Karpas-422 (cell line): ENCODE data around the gene PCDHGB7. TPM values are rescaled to one million over a fixed set of nuclear protein-coding genes. Genes with fewer than 3 reads are reported as not detected.
"Not testable (repeated sequence)": the region's sequence is repeated elsewhere in the genome, so short reads cannot be mapped to it uniquely, and the experiment has no call there.

Experiments
- DNase-seq: peaks from one replicate; pipeline ENCODE4 v3.0.0-alpha.2; 2015
- H2AFZ ChIP-seq: fragments of 200-600 bp; sonication (generic); 2 replicates; pipeline ENCODE4 v1.6.1; 2014; ENCODE audit warnings: antibody characterized with exemption, low read length, mixed read lengths
- H3K27ac ChIP-seq: fragments of 200-600 bp; sonication (generic); 2 replicates; pipeline ENCODE4 v1.5.1; 2014; ENCODE audit warnings: mild to moderate bottlenecking, low read length, moderate library complexity
- H3K27me3 ChIP-seq: fragments of 200-600 bp; sonication (generic); 2 replicates; pipeline ENCODE4 v1.6.1; 2014; ENCODE audit warnings: low read length, mixed read lengths
- H3K36me3 ChIP-seq: fragments of 200-600 bp; sonication (generic); 2 replicates; pipeline ENCODE4 v1.6.1; 2014; ENCODE audit warnings: low read length, mixed read lengths; ENCODE audit not compliant: insufficient read depth
- H3K4me1 ChIP-seq: fragments of 200-600 bp; sonication (generic); 2 replicates; pipeline ENCODE4 v1.6.1; 2014; ENCODE audit warnings: mild to moderate bottlenecking, low read length, mixed read lengths
- H3K4me2 ChIP-seq: fragments of 200-600 bp; sonication (generic); 2 replicates; pipeline ENCODE4 v1.6.1; 2014; ENCODE audit warnings: low read length, low read depth, mild to moderate bottlenecking; ENCODE audit not compliant: poor library complexity, severe bottlenecking
- H3K4me3 ChIP-seq: fragments of 200-600 bp; sonication (generic); 2 replicates; pipeline ENCODE4 v1.5.1; 2014; ENCODE audit warnings: mild to moderate bottlenecking, antibody characterized with exemption, low read length, mixed read lengths
- H3K79me2 ChIP-seq: fragments of 200-600 bp; sonication (generic); 2 replicates; pipeline ENCODE4 v1.6.1; 2014; ENCODE audit warnings: mild to moderate bottlenecking, low read length, mixed read lengths
- H3K9ac ChIP-seq: fragments of 200-600 bp; sonication (generic); 2 replicates; pipeline ENCODE4 v1.6.0; 2014; ENCODE audit warnings: low read length
- H3K9me2 ChIP-seq: fragments of 200-600 bp; sonication (generic), shearing (Covaris generic); replicated peaks from 2 replicates; pipeline ENCODE4 v1.6.0; 2014; ENCODE audit warnings: mild to moderate bottlenecking, low read length, moderate library complexity; ENCODE audit not compliant: insufficient read depth
- H3K9me3 ChIP-seq: fragments of 300-700, 200-600 bp; sonication (generic); 2 replicates; pipeline ENCODE4 v1.6.1; 2014; ENCODE audit warnings: low read length, mixed read lengths
- H4K20me1 ChIP-seq: fragments of 200-600 bp; sonication (generic); 2 replicates; pipeline ENCODE4 v1.6.1; 2014; ENCODE audit warnings: mild to moderate bottlenecking, antibody characterized with exemption, low read length, low read depth; ENCODE audit not compliant: insufficient read depth
- total RNA-seq: library from RNA; depleted of rRNA; stranded (reverse); fragments of >200 nt; shearing (Covaris generic); gene quantifications from 2 replicates; pipeline ENCODE4 v1.2.3, GENCODE V29; 2014; ENCODE audit warnings: low replicate concordance

PCDHGB7 gene
- total RNA-seq, 1 experiment from 2014 or later, result 6.3 TPM

DNA sequence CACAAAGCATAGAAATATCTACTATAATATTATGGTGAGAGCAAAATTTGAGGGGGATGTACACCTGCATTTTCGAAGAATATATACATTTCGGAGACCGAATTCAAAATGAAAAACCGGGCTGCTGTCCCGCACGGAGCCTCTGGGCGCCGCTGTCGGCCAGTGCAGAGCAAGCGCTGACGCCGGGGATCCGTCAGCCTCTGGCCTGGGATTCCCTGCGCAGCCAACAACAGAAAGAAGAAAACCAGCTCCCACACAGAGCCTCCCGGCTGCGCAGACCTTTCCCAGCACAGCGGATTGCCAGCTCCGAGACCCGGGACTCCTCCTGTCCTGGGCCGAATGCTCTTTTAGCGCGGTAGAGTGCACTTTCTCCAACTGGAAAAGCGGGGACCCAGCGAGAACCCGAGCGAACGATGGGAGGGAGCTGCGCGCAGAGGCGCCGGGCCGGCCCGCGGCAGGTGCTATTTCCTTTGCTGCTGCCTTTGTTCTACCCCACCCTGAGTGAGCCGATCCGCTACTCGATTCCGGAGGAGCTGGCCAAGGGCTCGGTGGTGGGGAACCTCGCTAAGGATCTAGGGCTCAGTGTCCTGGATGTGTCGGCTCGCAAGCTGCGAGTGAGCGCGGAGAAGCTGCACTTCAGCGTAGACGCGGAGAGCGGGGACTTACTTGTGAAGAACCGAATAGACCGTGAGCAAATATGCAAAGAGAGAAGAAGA, 9.5 kb upstream of the PCDHGB7 start, which contains the start of gene PCDHGB6:
PCDHGB6 (plus strand) TSS at position 232 of the 716 bp plus-strand sequence; CDS start at position 414, 182 bp downstream.
- H3K79me2 ChIP-seq, result peaks cover 37% of the 10 kb centered on the region
- not testable (repeated sequence) for H3K27me3 ChIP-seq, H2AFZ ChIP-seq, H3K4me1 ChIP-seq, H3K4me3 ChIP-seq, H3K9me2 ChIP-seq, H3K4me2 ChIP-seq, DNase-seq, H4K20me1 ChIP-seq, H3K9ac ChIP-seq, H3K27ac ChIP-seq, H3K9me3 ChIP-seq, H3K36me3 ChIP-seq

DNA sequence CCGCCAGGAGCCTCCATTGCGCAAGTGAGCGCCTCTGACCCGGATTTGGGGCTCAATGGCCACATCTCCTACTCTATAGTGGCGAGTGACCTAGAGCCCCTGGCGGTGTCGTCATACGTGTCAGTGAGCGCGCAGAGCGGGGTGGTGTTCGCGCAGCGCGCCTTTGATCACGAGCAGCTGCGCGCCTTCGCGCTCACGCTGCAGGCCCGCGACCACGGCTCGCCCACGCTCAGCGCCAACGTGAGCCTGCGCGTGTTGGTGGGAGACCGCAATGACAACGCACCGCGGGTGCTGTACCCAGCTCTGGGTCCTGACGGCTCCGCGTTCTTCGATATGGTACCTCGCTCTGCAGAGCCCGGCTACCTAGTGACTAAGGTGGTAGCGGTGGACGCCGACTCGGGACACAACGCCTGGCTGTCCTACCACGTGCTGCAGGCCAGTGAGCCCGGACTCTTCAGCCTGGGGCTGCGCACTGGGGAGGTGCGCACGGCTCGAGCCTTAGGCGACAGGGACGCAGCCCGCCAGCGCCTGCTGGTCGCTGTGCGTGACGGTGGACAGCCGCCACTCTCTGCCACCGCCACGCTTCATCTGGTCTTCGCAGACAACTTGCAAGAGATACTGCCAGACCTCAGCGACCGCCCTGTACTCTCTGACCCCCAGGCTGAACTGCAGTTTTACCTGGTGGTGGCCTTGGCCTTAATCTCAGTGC, 7.7 kb upstream of the PCDHGB7 start:
- DNase-seq, result no peak
- no peak overlapping the region for H3K9ac ChIP-seq
- H3K27ac ChIP-seq, result no peak overlapping the region
- H3K36me3 ChIP-seq, result peaks cover 25% of the 10 kb centered on the region
- no peak overlapping the region for H3K4me2 ChIP-seq
- no peak overlapping the region for H2AFZ ChIP-seq
- no peaks in the 10 kb centered on the region for H3K27me3 ChIP-seq
- no peaks in the 10 kb centered on the region for H4K20me1 ChIP-seq
- H3K9me2 ChIP-seq, result no peaks in the 10 kb centered on the region
- peaks cover 3% of the 10 kb centered on the region; the same call in 1 of the 2 replicates for H3K4me1 ChIP-seq
- peaks cover 38% of the 10 kb centered on the region for H3K79me2 ChIP-seq
- no peak overlapping the region for H3K4me3 ChIP-seq
- H3K9me3 ChIP-seq, result peaks cover 7% of the 10 kb centered on the region

DNA sequence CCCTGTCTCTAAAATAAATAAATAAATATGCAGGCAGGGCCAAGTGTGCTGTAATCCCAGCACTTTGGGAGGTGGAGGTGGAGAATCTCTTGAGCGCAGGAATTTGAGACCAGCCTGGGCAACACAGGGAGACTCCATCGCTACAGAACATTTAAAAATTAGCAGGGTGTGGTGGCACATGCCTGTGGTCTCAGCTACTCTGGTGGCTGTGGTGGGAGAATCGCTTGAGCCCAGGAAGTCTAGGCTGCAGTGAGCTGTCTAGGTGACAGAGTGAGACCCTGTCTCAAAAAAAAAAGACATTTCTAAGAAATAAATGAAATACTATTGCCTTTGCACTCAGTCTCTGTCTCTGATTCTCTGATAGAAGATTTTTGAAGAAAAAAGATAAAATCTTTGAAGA, 5.9 kb upstream of the PCDHGB7 start:
- no peaks in the 10 kb centered on the region for H3K27me3 ChIP-seq
- peaks cover 7% of the 10 kb centered on the region for H3K9me3 ChIP-seq
- H3K27ac ChIP-seq, result 0 out of 2 replicates have a peak overlapping the region, but pooled peaks have one; percentile 18

GRCh38 chr5:141412854-141413539, 4.5 kb upstream of the PCDHGB7 start, which contains the start of gene PCDHGA10:
Gene PCDHGA10 (plus strand): TSS chr5:141412987. CDS start chr5:141413176, 189 bp downstream.
- peak; percentile 90 for DNase-seq
- H3K27ac ChIP-seq, result 0 out of 2 replicates have a peak within 1 kb of the TSS, but pooled peaks have one; percentile 18
- no peak within 1 kb of the TSS for H2AFZ ChIP-seq
- peaks cover 18% of the 10 kb centered on the region for H3K36me3 ChIP-seq
- no peaks in the 10 kb centered on the region for H3K27me3 ChIP-seq
- H3K4me1 ChIP-seq, result peaks cover 3% of the 10 kb centered on the region; the same call in 1 of the 2 replicates
- no peak within 1 kb of the TSS for H3K4me3 ChIP-seq
- no peaks in the 10 kb centered on the region for H4K20me1 ChIP-seq
- no peak within 1 kb of the TSS for H3K4me2 ChIP-seq
- no peaks in the 10 kb centered on the region for H3K9me2 ChIP-seq
- no peaks in the 10 kb centered on the region; the same call in 1 of the 2 replicates for H3K9me3 ChIP-seq
- H3K79me2 ChIP-seq, result peaks cover 13% of the 10 kb centered on the region
- no peak within 1 kb of the TSS for H3K9ac ChIP-seq

More for the DNA sequence above, 5.9 kb upstream of the PCDHGB7 start:
- Histone ChIP-seq H3K4me3 (no peak overlapping the region), H3K9me2 (no peaks in the 10 kb centered on the region), H3K4me2 (no peak overlapping the region), H3K4me1 (peaks cover 3% of the 10 kb centered on the region; the same call in 1 of the 2 replicates), H4K20me1 (no peaks in the 10 kb centered on the region), H2AFZ (no peak overlapping the region), H3K79me2 (peaks cover 23% of the 10 kb centered on the region), H3K9ac (no peak overlapping the region), H3K36me3 (peaks cover 25% of the 10 kb centered on the region)
- DNase-seq, result no peak

- Histone ChIP-seq H3K9me3 (peaks cover 6% of the 10 kb centered on the region; the same call in 1 of the 2 replicates), H3K4me3 (no peak overlapping the region), H3K36me3 (peaks cover 18% of the 10 kb centered on the region), H3K9me2 (no peaks in the 10 kb centered on the region), H3K27me3 (no peaks in the 10 kb centered on the region), H4K20me1 (no peaks in the 10 kb centered on the region), H3K79me2 (peaks cover 13% of the 10 kb centered on the region), H3K4me2 (no peak overlapping the region), H3K4me1 (peaks cover 3% of the 10 kb centered on the region; the same call in 1 of the 2 replicates), H3K9ac (no peak overlapping the region), H3K27ac (no peak overlapping the region), H2AFZ (no peak overlapping the region)
- no peak for DNase-seq
Observed at GRCh38 chr5:141413540-141414069, 3.9 kb upstream of the PCDHGB7 start.

GRCh38 chr5:141414548-141415274, 2.8 kb upstream of the PCDHGB7 start:
- not testable (repeated sequence) for H3K27ac ChIP-seq, DNase-seq, H2AFZ ChIP-seq, H3K9ac ChIP-seq, H3K4me3 ChIP-seq, H3K4me1 ChIP-seq, H3K9me3 ChIP-seq, H4K20me1 ChIP-seq, H3K27me3 ChIP-seq, H3K4me2 ChIP-seq, H3K79me2 ChIP-seq, H3K9me2 ChIP-seq
- H3K36me3 ChIP-seq, result peaks cover 18% of the 10 kb centered on the region

GRCh38 chr5:141415275-141415618, 2.2 kb upstream of the PCDHGB7 start:
- H3K4me3 ChIP-seq, H3K9ac ChIP-seq, H3K27ac ChIP-seq, H4K20me1 ChIP-seq, H3K4me1 ChIP-seq, DNase-seq, H3K27me3 ChIP-seq, H2AFZ ChIP-seq, H3K9me2 ChIP-seq, H3K79me2 ChIP-seq, H3K4me2 ChIP-seq, H3K9me3 ChIP-seq: not testable (repeated sequence)
- peaks cover 18% of the 10 kb centered on the region for H3K36me3 ChIP-seq
